CD4-positive, alpha-beta T cell (primary cell): Measurements from ENCODE around the gene CHD9. TPM values are rescaled to one million over a fixed set of nuclear protein-coding genes. Genes with fewer than 3 reads are reported as not detected.

Experiments
- ATAC-seq: fragments of 200-7000 bp; cut with Tn5 transposase; one replicate; pipeline ENCODE4 v1.10.0; 2022; ENCODE audit warnings: mild to moderate bottlenecking; ENCODE audit not compliant: poor library complexity
- CTCF ChIA-PET: fragments of 350-600 bp; sonication (Branson Sonifier 250); formaldehyde crosslinking; loops from one replicate; lab custom pipeline; 2021; ENCODE audit warnings: antibody characterized with exemption, inconsistent platforms; lab: Charles Lee
- POLR2A ChIA-PET: fragments of 350-600 bp; sonication (Branson Sonifier 250); formaldehyde crosslinking; loops from one replicate; lab custom pipeline; 2021; ENCODE audit warnings: antibody characterized with exemption, inconsistent platforms; lab: Charles Lee
- DNase-seq, 14 experiments: peaks; one replicate each; pipeline ENCODE4 v3.0.0-alpha.2; 2013 to 2020; ENCODE audit warnings: mixed read lengths in 2 of 14
- H3K27ac ChIP-seq, 2 donors: one replicate each; pipeline versions ENCODE4 v1.5.1 to v1.7.0; 2013; ENCODE audit warnings: low read length in 2 of 2, low read depth in 1 of 2, mild to moderate bottlenecking in 1 of 2
- H3K27me3 ChIP-seq, 2 experiments: 1 replicate in 1 of 2; 2 replicates in 1 of 2; pipeline versions ENCODE4 v1.6.1 to v1.7.0; 2013; ENCODE audit warnings: low read length in 2 of 2, control low read depth in 1 of 2, mild to moderate bottlenecking in 1 of 2, moderate library complexity in 1 of 2; ENCODE audit not compliant: insufficient read depth in 2 of 2, control insufficient read depth in 1 of 2
- H3K36me3 ChIP-seq: one replicate; pipeline ENCODE4 v1.6.1; 2013; ENCODE audit warnings: low read length, control low read depth; ENCODE audit not compliant: insufficient read depth
- H3K4me1 ChIP-seq: one replicate; pipeline ENCODE4 v1.6.1; 2013; ENCODE audit warnings: low read length, control low read depth; ENCODE audit not compliant: insufficient read depth
- H3K4me3 ChIP-seq: one replicate; pipeline ENCODE4 v1.5.1; 2013; ENCODE audit warnings: mild to moderate bottlenecking, low read length, moderate library complexity
- H3K9me3 ChIP-seq, 2 experiments: 1 replicate in 1 of 2; 2 replicates in 1 of 2; pipeline versions ENCODE4 v1.6.1 to v1.7.0; 2013; ENCODE audit warnings: low read length in 2 of 2, mild to moderate bottlenecking in 2 of 2, control low read depth in 1 of 2, moderate library complexity in 1 of 2; ENCODE audit not compliant: control insufficient read depth in 1 of 2, insufficient read depth in 1 of 2
- H3K27ac Mint-ChIP-seq: one replicate; pipeline ENCODE4 v1.8.0; 2020; ENCODE audit warnings: mixed read lengths
- H3K27me3 Mint-ChIP-seq: one replicate; pipeline ENCODE4 v1.8.0; 2021; ENCODE audit warnings: mixed read lengths
- H3K36me3 Mint-ChIP-seq: one replicate; pipeline ENCODE4 v1.8.0; 2021; ENCODE audit warnings: low read depth, mixed read lengths
- H3K4me1 Mint-ChIP-seq: one replicate; pipeline ENCODE4 v1.8.0; 2021; ENCODE audit warnings: low read depth, mixed read lengths
- H3K4me3 Mint-ChIP-seq: one replicate; pipeline ENCODE4 v1.8.0; 2020; ENCODE audit warnings: mild to moderate bottlenecking, mixed read lengths
- H3K9me3 Mint-ChIP-seq: one replicate; pipeline ENCODE4 v1.8.0; 2020; ENCODE audit warnings: mixed read lengths
- CTCF ChIP-seq: fragments of 200-600 bp; IDR thresholded peaks from one replicate; pipeline ENCODE4 v1.8.0; 2022; ENCODE audit warnings: antibody characterized with exemption, mild to moderate bottlenecking
- intact Hi-C, 2 experiments: fragments of 100-400 bp; cut with DNase I in 1 of 2; cut with micrococcal nuclease in 1 of 2; formaldehyde crosslinking; loops; one replicate each; pipeline versions ENCODE4 v1.15.1 to v1.9.0; 2023 to 2025; cut with DNase I, micrococcal nuclease
- total RNA-seq, 174 experiments: library from RNA in 2 of 174; stranded (reverse) in 2 of 174; gene quantifications; one replicate each; pipeline ENCODE4 v1.2.3 and lab custom pipeline; 2021 to 2026

The CHD9 gene
- total RNA-seq, 2 experiments from 2014 or later = 28.2 to 28.8 TPM

DNA sequence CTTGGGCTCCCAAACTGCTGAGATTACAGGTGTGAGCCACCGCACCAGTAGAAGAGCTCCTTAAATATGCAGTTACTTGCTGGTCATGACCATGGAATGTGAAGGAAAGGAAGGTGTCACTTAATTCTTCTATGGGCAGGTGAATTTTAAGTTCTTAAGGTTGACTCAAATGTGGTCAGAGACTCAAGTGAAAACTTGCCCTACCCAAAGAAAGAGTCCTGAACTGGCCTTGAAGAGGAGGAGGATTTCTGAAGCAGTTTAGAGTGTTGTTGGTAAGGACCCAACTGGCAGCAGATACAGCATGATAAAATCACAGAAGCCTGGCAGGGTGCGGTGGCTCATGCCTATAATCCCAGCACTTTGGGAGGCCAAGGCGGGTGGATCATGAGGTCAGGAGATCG lies 29.4 kb downstream of the CHD9 start:
- ATAC-seq = no peak
- H3K4me1 ChIP-seq = no peaks in the 10 kb centered on the region
- intact Hi-C loops = no loop called here
- Mint-ChIP-seq H3K27me3 (no peaks in the 10 kb centered on the region), H3K4me1 (no peaks in the 10 kb centered on the region), H3K36me3 (no peaks in the 10 kb centered on the region), H3K4me3 (no peak overlapping the region), H3K9me3 (no peaks in the 10 kb centered on the region), H3K27ac (no peak overlapping the region)
- ChIA-PET CTCF (no interaction called here), POLR2A (no interaction called here)
- H3K9me3 ChIP-seq = no peaks in the 10 kb centered on the region
- no peak overlapping the region for H3K4me3 ChIP-seq
- H3K27me3 ChIP-seq = no peaks in the 10 kb centered on the region
- no peak for TF ChIP-seq CTCF
- no peaks in the 10 kb centered on the region for H3K36me3 ChIP-seq
- no peak overlapping the region for H3K27ac ChIP-seq
- DNase-seq = no peak

- Mint-ChIP-seq H3K9me3 (no peaks in the 10 kb centered on the region), H3K27ac (no peak overlapping the region), H3K4me3 (no peak overlapping the region), H3K36me3 (no peaks in the 10 kb centered on the region), H3K27me3 (no peaks in the 10 kb centered on the region), H3K4me1 (no peaks in the 10 kb centered on the region)
- H3K27me3 ChIP-seq = no peaks in the 10 kb centered on the region
- no peak overlapping the region for H3K4me3 ChIP-seq
- peaks cover 3% of the 10 kb centered on the region for H3K4me1 ChIP-seq
- TF ChIP-seq CTCF = no peak
- ATAC-seq = no peak
- no peak overlapping the region for H3K27ac ChIP-seq
- H3K9me3 ChIP-seq = no peaks in the 10 kb centered on the region
- CTCF ChIA-PET = interaction anchor here (1.3 kb wide), 1 partner anchor 15 kb away, joined by 3 read pairs; no protein-coding TSS in a partner anchor
- no peaks in the 10 kb centered on the region for H3K36me3 ChIP-seq
- intact Hi-C loops = no loop called here
- no peak for DNase-seq
- POLR2A ChIA-PET = no interaction called here
Measured at GRCh38 chr16:53084746-53085334, 30.0 kb downstream of the CHD9 start.

GRCh38 chr16:53085369-53085843 lies 30.6 kb downstream of the CHD9 start:
- Mint-ChIP-seq H3K27ac (no peak overlapping the region), H3K27me3 (no peaks in the 10 kb centered on the region)
- intact Hi-C loops = no loop called here

More at GRCh38 chr16:53085369-53085843, 30.6 kb downstream of the CHD9 start:
- H3K4me1 ChIP-seq = peaks cover 9% of the 10 kb centered on the region
- H3K27me3 ChIP-seq = no peaks in the 10 kb centered on the region
- no peak overlapping the region for H3K4me3 ChIP-seq
- Mint-ChIP-seq H3K4me3 (no peak overlapping the region), H3K36me3 (no peaks in the 10 kb centered on the region), H3K4me1 (no peaks in the 10 kb centered on the region), H3K9me3 (no peaks in the 10 kb centered on the region)
- ATAC-seq (no peak), DNase-seq (no peak)
- H3K27ac ChIP-seq = no peak overlapping the region
- POLR2A ChIA-PET = no interaction called here
- no peaks in the 10 kb centered on the region for H3K9me3 ChIP-seq
- CTCF ChIA-PET = interaction anchor here (1.3 kb wide), 1 partner anchor 14 kb away, joined by 3 read pairs; no protein-coding TSS in a partner anchor
- TF ChIP-seq CTCF = no peak
- no peaks in the 10 kb centered on the region for H3K36me3 ChIP-seq
